Putamen (tissue), 1 donor: ENCODE data around the gene ADAMTS3.
"Not testable (repeated sequence)": the region's sequence is repeated elsewhere in the genome, so short reads cannot be mapped to it uniquely, and the experiment has no call there.

Source experiments
- DNase-seq: peaks from one replicate; pipeline ENCODE4 v3.0.0-alpha.2; 2016; ENCODE audit warnings: low spot score

The ADAMTS3 gene

DNA sequence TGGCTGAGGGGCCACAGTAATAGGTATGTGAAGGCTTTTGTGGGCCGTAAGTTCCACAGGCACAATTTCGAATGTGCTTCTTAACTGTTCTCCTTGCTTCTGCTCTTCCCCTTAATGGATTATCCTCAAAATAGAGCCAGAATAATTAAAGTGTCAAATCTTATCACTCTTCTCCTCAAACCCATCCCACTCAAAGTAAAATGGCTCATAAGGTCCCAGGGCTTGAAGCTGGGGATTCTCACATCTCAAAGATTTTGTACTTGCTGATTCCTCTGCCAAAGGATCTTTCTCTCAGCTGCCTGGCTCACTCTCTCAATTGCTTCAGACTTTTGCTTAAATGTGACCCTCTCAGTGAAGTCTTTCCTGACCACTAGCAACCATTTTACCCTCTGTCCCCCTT, 16.6 kb downstream of the ADAMTS3 start:
- DNase-seq: peak; percentile 59

DNA sequence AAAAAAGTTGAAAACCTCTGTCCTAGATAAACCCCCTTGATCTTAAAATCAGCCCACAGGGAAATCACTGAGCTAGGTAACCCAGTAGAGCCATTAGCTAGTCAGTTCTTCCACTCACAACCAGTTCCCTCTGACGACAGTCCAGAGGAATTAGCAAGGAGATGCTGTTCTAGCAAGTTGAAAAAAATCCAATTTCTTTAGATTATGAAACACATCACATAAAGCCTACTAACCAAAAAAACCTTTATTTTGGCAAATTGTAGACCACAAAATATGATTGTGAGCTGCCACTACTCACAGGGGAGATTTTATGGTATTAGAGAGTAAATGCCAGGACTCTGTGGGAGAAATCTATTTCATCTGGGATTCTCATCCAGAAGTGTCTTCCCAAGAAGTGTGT, 22.6 kb downstream of the ADAMTS3 start:
- no peak for DNase-seq

DNA sequence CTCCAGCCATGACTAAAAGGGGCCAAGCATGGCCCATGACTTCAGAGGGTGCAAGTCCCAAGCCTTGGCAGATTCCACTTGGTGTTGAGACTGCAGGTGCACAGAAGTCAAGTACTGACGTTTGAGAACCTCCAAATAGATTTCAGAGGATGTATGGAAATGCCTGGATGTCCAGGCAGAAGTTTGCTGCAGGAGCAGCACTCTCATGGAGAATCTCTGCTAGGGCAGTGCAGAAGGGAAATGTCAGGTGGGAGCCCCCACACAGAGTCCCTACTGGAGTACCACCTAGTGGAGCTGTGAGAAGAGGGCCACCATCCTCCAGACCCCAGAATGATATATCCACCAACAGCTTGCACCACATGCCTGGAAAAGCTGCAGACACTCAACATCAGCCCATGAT, 28.3 kb downstream of the ADAMTS3 start:
- DNase-seq: not testable (repeated sequence)

DNA sequence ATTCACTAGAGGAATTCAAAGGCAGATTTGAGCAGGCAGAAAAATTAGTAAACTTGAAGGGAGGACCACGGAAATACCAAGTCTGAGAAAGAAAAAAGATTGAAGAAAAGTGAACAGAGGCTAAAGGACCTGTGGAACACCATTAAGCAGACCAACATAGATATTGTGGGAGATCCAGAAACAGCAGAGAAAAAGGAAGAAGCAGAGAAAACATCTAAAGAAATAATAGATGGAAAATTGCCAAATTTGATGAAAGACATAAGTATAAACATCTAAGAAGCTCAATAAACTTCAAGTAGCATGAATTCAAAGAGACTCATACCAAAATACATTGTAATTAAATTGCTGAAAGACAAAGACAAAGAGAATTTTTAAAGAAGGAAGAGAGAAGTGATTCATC, 31.0 kb downstream of the ADAMTS3 start:
- no peak for DNase-seq

DNA sequence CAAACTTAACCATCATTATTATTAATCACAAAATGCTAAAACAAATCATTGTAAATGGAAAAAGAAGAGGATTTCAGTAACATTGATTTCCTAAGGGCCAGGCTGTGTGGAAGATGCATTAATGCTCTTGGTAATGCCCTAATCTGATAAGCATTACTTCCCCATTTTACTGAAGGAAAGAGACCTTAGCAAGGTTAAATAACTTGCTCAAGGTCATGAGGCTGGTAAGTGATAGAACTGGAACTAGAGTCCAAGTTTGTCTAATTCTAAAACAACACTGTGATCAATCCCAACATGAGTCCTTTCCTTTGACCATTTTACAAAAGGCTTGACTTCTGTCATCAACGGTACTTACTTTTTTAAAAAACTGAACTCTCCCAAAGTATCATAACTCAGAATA, 32.6 kb downstream of the ADAMTS3 start:
- DNase-seq: no peak

DNA sequence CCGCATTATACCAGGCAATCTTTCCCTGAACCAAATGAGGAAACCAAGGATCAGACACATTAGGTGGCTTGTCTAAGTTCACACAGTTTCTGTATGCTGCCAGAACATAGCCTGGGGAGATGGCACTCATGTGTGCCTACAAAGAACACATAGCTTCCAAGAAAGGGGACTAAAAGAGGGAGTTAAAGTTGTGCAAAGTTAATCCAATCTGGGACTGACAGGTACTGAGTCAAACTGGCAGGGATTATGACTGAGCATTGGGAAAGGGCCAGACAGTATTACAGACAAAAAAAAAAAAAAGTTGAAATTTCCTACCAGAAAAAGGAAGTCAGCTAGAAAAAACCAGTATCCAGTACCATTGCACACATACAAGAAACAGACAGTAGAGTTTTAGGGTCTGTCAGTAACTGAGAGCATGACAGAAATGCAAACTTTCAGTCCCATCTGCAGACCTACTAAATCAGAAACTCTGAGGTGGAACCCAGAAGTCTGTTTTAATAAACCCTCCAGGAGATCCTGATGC, 37.2 kb downstream of the ADAMTS3 start:
- DNase-seq: no peak

DNA sequence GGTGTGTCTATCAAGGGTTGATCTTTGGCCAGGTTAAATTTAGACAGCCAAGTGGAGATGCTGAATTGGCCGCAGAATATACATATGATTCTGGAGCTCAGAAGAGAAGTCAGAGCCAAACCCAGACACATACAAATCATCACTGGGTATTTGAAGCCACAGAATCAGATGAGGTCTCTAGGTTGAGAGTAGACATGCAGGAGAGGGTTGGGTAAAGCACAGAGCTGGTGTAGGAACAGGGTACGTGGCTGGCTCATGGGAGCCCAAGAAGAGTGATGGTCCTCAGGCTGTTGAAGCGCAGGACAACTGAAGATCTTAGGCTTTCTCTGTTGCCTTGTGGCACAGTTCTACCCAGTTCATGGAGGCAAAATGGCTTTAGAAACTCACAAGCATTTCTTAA, 37.7 kb downstream of the ADAMTS3 start:
- no peak for DNase-seq

DNA sequence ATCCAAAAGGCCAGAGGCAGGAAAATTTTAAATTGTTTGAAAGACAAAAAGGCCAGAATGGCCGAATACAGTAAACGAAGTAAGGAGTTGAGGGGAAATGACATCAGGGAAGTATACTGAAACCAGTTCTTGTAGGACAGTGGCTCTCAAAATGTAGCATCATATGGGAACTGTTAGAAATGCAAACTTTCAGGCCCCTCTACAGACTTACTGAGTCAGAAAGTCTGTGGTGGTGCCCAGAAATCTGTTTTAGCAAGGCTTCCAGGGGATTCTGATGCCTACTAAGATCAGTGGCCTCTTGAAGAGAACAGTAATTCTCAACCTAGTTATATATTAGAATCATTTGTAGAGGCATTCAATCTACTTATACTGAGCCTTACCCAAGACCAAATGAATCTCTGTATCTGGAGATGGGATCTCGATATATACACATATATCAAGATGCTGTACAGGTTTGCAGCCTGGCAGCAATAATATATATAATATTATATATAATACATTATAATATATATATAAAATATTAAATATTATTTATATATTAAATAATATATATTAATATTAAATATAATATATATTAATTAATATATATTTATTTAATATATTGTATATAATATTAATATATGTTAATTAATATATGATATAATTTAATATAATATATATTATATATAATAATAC, 39.7 kb downstream of the ADAMTS3 start:
- no peak for DNase-seq

DNA sequence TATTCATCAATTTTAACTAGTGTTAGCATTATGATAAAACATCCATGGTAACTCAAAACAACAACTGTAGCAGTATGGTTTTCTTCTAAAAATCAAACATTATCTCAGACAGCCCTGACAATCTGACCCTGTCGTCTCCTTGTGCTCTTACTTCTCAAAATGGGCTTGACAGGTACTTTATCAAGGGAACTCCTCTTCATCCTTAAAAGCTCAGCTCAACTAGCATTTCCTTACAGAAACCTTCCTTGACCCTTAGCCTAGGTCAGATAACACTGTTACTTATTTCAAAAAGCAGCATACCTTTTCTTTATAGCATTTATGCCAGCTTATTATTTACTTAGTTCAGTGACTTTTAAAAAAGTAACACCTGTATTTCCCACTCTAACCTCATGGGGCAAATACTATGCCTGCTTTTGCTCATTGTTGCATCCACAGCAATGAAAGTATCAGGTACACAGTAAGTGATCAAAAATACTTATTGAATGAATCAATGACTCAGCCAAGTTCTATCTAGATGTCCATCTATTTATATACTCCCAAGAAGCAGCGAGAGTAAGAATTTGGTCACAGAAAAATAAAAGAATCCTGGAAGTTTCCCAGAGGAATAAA, 41.9 kb downstream of the ADAMTS3 start:
- no peak for DNase-seq

DNA sequence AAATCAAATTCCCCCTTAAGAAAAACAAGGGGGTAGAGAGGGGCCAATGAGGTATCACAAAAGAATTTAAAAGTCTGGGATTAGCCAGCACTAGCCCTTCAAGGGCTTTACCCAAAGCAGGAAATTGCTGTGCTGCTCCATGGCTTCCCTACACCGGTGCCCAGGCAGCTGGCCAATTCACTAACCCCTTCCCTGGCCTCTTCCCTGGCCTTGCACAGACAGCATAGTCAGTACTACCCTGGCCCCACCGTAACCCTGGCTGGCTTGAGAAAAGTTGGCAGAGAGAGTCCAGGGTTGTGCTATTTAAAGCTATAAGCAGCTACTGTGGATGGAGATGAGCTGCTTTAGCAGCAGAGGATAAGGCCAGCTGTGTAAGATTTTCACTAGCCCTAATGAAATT, 43.1 kb downstream of the ADAMTS3 start:
- no peak for DNase-seq

DNA sequence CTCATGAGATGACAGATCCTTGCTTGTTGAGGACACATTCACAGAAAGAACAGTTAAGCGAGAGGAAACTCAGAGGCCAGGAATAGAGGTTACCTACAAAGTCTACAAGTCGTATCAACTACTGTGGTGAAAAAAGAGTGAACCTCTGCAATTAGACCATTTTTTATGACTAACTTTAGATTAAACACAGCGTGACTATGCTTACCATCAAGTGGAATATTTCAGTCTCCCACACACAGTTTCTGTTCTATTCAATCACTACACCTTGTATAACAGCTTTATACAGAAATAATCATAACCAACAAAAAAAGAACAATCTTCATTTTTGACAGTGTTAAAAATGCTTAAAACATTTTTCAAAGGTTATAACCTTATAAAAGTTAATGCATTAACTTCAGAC, 46.6 kb downstream of the ADAMTS3 start:
- peak; percentile 28 for DNase-seq

DNA sequence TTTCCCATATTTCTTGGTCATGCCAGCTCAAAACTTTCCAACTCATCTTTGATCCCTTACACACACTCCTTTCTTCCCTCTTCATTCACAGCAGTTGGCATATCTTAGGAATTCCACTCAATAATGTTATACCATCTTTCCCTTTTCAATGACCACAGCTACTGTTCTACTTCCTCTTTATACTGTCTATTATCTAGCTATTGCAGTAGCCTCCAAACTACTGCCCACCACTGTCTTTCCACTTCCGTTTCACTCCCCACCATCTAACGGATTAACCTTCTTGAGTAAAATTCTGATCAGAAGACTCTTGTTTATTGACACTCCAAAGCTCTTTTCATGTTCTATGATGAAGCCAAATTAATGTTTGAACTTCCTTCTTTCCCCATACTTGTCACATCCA, 55.8 kb downstream of the ADAMTS3 start:
- DNase-seq: no peak

DNA sequence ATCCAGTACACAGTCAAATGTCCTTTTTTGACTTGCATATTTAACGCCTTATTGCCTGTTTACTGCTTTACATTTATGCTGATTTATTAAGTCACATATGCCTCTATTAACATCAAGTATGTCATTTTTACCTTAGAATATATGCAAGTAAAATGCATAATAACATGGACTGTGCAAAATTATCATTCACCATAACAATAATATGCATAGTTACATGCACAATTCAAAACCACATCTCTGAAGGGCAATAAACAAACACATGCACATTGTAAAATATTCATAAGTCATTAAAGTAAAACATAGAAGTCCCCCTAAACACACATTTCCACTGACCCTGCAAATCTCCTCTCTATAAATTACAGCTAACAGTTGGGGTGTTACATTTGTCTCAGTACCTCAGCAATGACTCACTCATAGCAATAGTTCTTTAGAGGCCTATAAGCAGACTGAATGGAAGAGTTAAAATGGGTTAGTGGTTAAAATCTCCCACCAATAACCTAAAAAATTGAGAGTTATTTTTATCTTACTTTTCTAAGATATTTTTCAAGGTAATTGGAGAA, 61.1 kb downstream of the ADAMTS3 start:
- DNase-seq: no peak

DNA sequence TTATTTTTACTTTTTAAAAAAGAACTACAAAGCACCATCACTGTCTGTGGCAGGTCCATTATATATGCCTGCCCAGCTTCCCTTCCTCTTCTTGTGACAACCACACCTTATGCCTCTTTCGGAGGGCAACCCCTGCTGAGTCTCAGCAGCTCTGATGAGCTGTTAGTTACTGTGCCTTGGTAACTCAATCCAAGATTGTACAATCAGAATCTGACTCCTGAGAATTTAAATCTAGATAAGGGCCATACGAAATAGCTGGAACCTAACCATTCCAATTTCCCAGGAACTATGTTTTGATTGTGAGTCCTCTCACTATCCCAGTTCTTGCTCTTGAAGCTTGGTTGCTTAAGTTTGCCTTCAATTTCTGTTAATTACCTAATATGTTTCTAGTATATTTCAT, 61.9 kb downstream of the ADAMTS3 start:
- DNase-seq: no peak

DNA sequence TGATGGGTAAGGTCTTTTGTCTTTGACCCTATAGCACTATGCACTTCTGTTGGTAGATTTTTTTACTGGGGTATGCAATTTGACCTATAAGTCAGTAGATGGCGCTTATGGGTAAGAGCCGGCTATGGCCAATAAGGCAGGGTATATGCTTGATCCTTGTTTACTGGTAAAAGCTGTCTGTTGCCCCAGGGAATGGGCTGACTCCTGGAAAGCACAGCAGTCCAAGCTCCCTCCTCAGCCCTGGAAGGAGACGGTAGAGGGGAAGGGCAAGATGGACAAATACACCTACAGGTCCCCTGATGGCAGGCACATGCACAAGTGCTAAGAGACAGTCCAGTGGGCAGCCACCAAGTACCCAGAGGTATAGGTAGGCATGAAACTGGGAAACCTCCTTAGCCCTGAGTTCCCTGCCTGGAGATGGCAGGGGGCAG, 63.7 kb downstream of the ADAMTS3 start:
- no peak for DNase-seq

DNA sequence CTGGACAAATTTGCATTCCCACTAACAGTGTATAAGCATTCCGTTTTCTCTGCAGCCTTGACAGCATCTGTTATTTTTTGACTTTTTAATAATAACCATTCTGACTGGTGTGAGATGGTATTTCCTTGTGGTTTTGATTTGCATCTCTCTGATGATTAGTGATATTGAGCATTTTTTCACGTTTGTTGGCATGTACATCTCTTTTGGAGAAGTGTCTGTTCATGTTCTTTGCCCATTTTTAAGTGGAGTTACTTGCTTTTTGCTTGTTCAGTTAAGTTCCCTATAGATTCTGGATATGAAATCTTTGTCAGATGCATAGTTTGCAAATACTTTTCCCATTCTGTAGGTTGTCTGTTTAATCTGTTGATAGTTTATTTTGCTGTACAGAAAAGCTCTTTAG, 68.8 kb downstream of the ADAMTS3 start:
- no peak for DNase-seq

DNA sequence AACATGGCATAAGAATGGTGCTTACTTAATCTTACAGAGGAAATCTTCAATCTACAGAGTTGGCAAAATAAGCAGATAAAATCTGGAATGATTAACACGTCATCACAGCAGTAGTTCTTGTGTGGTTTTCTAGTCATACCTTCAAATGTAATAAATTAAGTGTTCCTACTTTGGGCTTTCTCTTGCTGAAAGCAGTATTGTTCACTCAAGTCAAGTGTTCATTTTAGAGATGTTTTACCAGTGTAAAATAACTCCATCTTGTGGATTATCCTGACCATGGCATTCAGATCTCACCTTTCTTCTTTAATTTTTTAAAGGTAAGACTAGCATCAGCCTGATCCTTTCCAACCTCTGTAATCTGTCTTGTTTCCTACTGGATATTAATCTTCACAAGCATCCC, 72.9 kb downstream of the ADAMTS3 start:
- DNase-seq: no peak

DNA sequence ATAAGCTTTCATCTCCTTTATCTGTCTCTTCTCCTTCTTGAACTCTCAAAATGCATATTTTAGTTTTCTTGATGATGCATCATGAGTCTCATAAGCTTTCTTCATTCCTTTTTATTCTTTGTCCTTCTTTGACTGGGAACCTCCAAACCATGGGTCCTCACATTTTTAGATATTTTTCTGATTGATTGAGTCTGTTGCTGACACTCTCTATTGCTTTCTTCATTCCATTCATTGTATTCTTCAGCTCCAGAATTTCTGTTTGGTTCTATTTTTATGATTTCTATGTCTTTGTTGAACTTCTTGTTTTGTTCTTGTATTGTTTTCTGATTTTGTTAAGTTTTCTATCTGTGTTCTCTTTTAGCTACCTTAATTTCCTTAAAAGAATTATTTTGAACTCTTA, 74.9 kb downstream of the ADAMTS3 start:
- DNase-seq: no peak

DNA sequence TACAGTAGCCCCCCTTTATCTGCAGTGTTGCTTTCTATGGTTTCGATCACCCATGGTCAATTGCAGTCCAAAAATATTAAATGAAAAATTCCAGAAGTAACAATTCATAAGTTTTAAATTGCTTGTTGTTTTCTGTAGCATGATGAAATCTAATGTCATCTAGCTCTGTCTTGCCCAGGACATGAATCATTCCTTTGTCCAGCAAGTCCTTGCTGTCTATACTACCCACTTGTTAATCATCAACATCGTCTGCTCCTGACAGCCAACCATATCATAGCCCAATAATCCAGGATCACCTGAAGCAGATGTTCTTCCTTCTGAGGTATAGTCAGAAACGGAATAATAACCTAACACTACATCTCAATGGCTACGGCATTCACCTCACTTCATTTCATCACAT, 79.8 kb downstream of the ADAMTS3 start:
- no peak for DNase-seq

DNA sequence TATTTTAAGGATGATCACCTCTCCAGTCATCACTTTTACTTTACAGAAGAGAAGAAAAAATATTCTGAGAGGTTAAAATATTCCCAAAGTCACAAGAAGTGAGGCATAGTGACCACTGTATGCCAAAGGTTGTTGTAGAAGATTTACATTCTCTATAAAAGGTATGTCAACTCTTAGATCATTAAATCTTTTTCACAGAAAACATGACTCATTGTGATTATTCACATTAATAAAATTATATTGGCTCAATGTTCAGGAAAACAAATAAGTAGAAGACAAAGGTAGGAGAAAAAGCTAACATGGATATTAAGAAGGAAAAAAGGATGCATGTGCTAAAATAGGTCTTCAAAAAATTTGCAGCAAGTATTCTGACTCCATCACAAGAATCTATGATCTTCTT, 82.0 kb downstream of the ADAMTS3 start:
- no peak for DNase-seq

DNA sequence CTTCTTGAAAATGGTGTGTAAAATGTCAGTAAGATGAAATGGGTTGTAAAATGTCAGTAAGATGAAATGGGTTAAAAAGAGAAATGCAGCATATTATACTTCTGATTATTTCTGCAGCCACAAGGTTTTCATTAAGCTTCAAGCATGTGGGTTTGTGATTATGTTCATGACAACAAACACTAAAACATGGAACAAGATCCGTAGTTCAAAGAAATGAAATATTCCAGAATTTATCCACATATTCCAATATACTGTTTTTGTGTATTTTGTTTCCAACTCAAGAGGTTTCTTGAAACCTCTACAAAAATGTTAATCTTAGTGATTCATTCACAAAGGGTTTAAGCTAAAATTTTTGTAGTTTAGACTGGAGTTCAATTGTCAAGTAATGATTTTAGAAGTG, 84.0 kb downstream of the ADAMTS3 start:
- no peak for DNase-seq

DNA sequence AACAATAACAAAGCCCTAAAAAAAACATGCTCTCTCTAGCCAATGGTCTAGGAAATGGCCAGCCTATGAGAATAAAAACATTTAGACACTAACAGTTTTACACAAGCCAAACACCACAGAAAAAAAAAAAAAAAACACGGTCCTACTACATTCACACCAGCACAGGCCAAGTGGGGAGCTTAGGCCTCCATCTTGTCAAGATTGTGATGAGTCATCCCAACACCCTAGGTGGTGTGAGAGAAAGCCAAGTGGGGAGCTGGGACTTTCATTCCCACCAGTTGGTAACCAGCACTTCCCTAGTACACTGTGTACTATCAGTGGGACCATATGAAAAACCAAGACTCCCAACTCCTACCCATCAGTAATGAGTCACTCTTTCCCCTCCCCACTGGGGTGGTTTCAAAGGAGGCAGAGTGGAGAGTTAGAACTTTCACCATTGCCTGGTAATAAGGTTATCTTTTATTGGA, 95.6 kb downstream of the ADAMTS3 start:
- DNase-seq: no peak

DNA sequence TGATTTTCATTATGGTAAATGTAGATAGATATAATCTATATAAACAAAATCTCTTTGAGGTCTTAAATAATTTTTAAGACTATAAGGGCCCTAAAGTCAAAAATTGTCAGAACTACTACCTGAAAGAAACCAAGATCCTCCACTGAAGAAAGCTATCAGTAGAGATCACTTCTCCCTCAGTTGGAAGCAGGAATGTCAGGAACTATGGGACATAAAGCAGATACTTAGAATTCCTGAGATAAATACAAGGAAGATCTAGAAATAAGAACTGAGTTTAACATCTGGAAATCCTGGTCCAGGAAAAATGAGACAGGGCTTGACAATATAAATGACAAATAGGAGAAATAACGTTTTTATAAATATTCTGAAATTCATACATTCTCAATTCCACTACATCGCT, 97.2 kb downstream of the ADAMTS3 start:
- DNase-seq: no peak
